Measurements from ENCODE around the gene PSORS1C1.

Gene PSORS1C1

GRCh38 chr6:31076611-31077010, 38.0 kb upstream of the PSORS1C1 start:
- DNase-seq (ENCODE audit: low read depth) = no peak
- H3K4me3 ChIP-seq (ENCODE audit: low read depth, low read length) = no peak overlapping the region
- TF ChIP-seq CTCF (conservative IDR thresholded peaks at IDR 0.05; ENCODE audit: low read depth, low read length) = no peak

GRCh38 chr6:31079656-31080261, 34.8 kb upstream of the PSORS1C1 start:
- peak; percentile 80 for DNase-seq (ENCODE audit: low read depth)
- peak; percentile 85 for TF ChIP-seq CTCF (conservative IDR thresholded peaks at IDR 0.05; ENCODE audit: low read depth, low read length)
- H3K4me3 ChIP-seq (ENCODE audit: low read depth, low read length) = peak overlapping the region; percentile 42

DNA sequence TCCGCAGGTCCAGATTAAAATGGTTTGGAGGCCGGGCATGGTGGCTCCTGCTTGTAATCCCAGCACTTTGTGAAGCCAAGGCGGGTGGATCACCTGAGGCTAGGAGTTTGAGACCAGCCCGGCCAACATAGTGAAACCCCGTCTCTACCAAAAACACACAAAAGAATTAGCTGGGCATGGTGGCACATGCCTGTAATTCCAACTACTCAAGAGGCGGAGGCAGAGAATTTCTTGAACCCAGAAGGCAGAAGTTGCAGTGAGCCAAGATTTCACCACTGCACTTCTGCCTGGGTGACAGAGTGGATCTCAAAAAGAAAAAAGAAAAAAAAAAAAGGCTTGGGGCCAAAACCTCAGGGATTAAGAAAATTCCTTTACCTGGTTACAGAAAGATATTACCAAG, 32.7 kb upstream of the PSORS1C1 start:
- no peak for DNase-seq (ENCODE audit: low read depth)
- TF ChIP-seq CTCF (conservative IDR thresholded peaks at IDR 0.05; ENCODE audit: low read depth, low read length) = no peak
- no peak overlapping the region for H3K4me3 ChIP-seq (ENCODE audit: low read depth, low read length)

- DNase-seq (ENCODE audit: low read depth) = peak; percentile 90
- TF ChIP-seq CTCF (conservative IDR thresholded peaks at IDR 0.05; ENCODE audit: low read depth, low read length) = peak; percentile 63
These were observed 30.8 kb upstream of the PSORS1C1 start for GRCh38 chr6:31083742-31084354.

GRCh38 chr6:31086788-31087440, 27.7 kb upstream of the PSORS1C1 start:
- TF ChIP-seq CTCF (conservative IDR thresholded peaks at IDR 0.05; ENCODE audit: low read depth, low read length) = no peak
- peak; percentile 69 for DNase-seq (ENCODE audit: low read depth)
- no peak overlapping the region for H3K4me3 ChIP-seq (ENCODE audit: low read depth, low read length)

More at GRCh38 chr6:31083742-31084354, 30.8 kb upstream of the PSORS1C1 start:
- no peak overlapping the region for H3K4me3 ChIP-seq (ENCODE audit: low read depth, low read length)

DNA sequence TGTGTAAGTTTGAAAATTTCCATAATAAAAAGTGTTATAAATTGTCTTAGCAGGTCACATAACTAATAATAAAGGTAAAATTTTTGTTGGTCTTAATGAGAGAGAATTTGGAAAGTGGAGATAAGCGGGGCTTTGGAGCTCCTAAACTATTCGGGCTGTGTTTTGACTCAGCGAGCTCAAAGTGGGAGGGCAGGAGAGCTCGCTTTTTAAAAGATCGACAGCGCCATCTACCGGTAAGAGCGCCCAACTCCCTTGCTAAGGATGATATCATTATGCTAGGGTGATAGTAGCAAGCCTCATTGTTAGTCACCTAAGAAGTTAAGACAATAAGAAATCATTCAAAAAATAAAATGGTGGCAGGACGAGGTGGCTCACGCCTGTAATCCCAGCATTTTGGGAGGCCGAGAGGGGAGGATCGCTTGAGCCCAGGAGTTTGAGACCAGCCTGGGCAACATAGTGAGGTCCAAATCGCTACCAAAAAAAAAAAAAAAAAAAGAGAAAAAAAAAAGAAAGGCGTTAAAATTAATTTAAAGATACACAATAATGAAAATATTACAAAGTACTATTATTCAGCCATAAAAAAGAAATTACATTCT, 27.0 kb upstream of the PSORS1C1 start:
- peak; percentile 92 for DNase-seq (ENCODE audit: low read depth)
- TF ChIP-seq CTCF (conservative IDR thresholded peaks at IDR 0.05; ENCODE audit: low read depth, low read length) = peak; percentile 84
- H3K4me3 ChIP-seq (ENCODE audit: low read depth, low read length) = no peak overlapping the region
